ENCODE results near the gene BMPR1A.
"Not testable (repeated sequence)": the region's sequence is repeated elsewhere in the genome, so short reads cannot be mapped to it uniquely, and the experiment has no call there.

BMPR1A gene

DNA sequence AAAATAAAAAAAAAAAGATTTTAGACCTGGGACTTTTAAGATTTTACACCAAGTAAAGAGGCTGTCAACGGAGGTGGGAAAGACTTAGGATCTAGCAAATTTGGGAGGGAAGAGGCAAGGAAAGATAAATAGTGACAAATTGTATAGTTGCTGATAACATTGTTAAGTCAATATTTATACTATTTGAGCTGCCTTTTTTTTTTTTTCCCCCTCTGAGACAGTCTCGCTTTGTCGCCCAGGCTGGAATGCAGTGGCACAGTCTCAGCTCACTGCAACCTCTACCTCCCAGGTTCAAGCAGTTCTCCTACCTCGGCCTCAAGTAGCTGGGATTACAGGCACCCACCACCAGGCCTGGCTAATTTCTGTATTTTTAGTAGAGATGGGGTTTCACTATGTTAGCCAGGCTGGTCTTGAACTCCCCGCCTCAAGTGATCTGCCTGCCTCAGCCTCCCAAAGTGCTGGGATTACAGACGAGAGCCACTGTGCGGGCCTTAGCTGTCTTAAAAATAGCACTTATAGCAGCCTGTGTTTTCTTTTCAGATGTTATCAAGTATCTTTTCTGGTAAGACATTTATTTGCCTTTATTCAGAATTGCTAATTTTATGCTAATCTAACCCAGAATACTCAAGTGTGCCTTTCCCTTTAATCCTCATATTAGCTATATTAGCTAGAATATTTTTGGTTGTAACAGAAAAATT lies 106.5 kb downstream of the BMPR1A start:
- Histone ChIP-seq H3K36me3 (ENCODE audit: control insufficient read depth, insufficient read depth, low read length) (no peaks in the 10 kb centered on the region), H2AFZ (no peak overlapping the region), H3K4me3 (ENCODE audit: low read depth, low read length) (no peak overlapping the region), H3K9me3 (ENCODE audit: control insufficient read depth, low read length) (no peaks in the 10 kb centered on the region), H3K27ac (no peak overlapping the region), H3K9ac (no peak overlapping the region), H3K79me2 (peaks cover 2% of the 10 kb centered on the region), H3K4me1 (no peaks in the 10 kb centered on the region), H3K27me3 (ENCODE audit: control insufficient read depth, insufficient read depth, low read length) (no peaks in the 10 kb centered on the region), H3K4me2 (ENCODE audit: low read length) (no peak overlapping the region)
- no peak for TF ChIP-seq CTCF (IDR thresholded peaks at IDR 0.05)

GRCh38 chr10:86863484-86863842 lies 107.0 kb downstream of the BMPR1A start:
- no peaks in the 10 kb centered on the region for H3K9me3 ChIP-seq (ENCODE audit: control insufficient read depth, low read length)
- no peak for TF ChIP-seq CTCF (IDR thresholded peaks at IDR 0.05)
- H3K4me2 ChIP-seq (ENCODE audit: low read length), result no peak overlapping the region
- H3K9ac ChIP-seq, result no peak overlapping the region
- H3K4me3 ChIP-seq (ENCODE audit: low read depth, low read length), result no peak overlapping the region
- H2AFZ ChIP-seq, result no peak overlapping the region
- H3K4me1 ChIP-seq, result no peaks in the 10 kb centered on the region
- no peak overlapping the region for H3K27ac ChIP-seq
- H3K27me3 ChIP-seq (ENCODE audit: control insufficient read depth, insufficient read depth, low read length), result no peaks in the 10 kb centered on the region
- peaks cover 2% of the 10 kb centered on the region for H3K79me2 ChIP-seq
- no peaks in the 10 kb centered on the region for H3K36me3 ChIP-seq (ENCODE audit: control insufficient read depth, insufficient read depth, low read length)

- H2AFZ ChIP-seq; H3K79me2 ChIP-seq; H3K4me2 ChIP-seq (ENCODE audit: low read length); H3K36me3 ChIP-seq (ENCODE audit: control insufficient read depth, insufficient read depth, low read length); H3K4me3 ChIP-seq (ENCODE audit: low read depth, low read length); H3K4me1 ChIP-seq; H3K9me3 ChIP-seq (ENCODE audit: control insufficient read depth, low read length); H3K27ac ChIP-seq; H3K9ac ChIP-seq; H3K27me3 ChIP-seq (ENCODE audit: control insufficient read depth, insufficient read depth, low read length): not testable (repeated sequence)
Measured at GRCh38 chr10:86865011-86865811, 108.8 kb downstream of the BMPR1A start.

DNA sequence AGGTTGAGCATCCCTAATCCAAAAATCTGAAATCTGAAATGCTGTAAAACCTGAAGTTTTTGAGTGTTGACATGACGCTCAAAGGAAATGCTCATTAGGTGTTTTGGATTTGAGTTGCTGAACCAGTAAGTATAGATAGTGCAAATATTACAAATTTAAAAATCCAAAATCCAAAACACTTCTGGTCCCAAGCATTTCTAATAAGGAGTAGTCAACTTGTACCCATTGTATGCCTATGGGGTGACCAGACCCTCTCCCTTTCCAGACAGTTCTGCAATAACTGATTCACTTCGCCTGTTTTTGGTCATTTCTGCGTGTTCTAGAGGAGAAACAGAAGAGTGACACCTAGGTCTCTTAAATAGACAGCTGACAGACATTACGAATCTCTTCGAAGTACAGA lies 110.7 kb downstream of the BMPR1A start:
- Histone ChIP-seq H2AFZ (no peak overlapping the region), H3K4me2 (ENCODE audit: low read length) (no peak overlapping the region), H3K4me3 (ENCODE audit: low read depth, low read length) (no peak overlapping the region), H3K36me3 (ENCODE audit: control insufficient read depth, insufficient read depth, low read length) (no peaks in the 10 kb centered on the region), H3K27me3 (ENCODE audit: control insufficient read depth, insufficient read depth, low read length) (no peaks in the 10 kb centered on the region), H3K4me1 (no peaks in the 10 kb centered on the region), H3K9me3 (ENCODE audit: control insufficient read depth, low read length) (no peaks in the 10 kb centered on the region), H3K27ac (no peak overlapping the region), H3K79me2 (peaks cover 12% of the 10 kb centered on the region), H3K9ac (no peak overlapping the region)
- TF ChIP-seq CTCF (IDR thresholded peaks at IDR 0.05), result no peak

DNA sequence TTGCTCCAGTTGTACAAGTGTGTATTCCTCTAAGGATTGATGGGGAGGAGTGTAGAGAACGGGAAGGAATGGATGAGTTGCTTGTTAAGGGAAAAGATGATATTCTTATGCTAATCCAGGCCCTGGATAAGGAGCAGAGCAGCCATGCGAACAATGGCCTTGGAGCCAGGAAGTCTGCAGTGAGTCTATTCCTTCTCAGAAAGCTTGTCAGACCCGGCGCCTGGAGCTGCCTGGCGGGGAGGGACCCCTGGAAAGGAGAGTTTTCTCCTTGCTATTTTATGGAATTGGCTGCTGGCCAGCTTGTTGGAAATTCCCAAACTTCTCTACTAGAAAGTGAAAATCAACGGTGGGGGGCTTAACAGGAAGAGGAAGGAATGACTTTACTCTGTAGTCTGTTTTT lies 111.9 kb downstream of the BMPR1A start:
- no peaks in the 10 kb centered on the region for H3K27me3 ChIP-seq (ENCODE audit: control insufficient read depth, insufficient read depth, low read length)
- H3K4me1 ChIP-seq, result no peaks in the 10 kb centered on the region
- H3K9ac ChIP-seq, result no peak overlapping the region
- no peak overlapping the region for H3K4me2 ChIP-seq (ENCODE audit: low read length)
- H3K9me3 ChIP-seq (ENCODE audit: control insufficient read depth, low read length), result no peaks in the 10 kb centered on the region
- TF ChIP-seq CTCF (IDR thresholded peaks at IDR 0.05), result no peak
- H3K4me3 ChIP-seq (ENCODE audit: low read depth, low read length), result no peak overlapping the region
- H2AFZ ChIP-seq, result no peak overlapping the region
- no peaks in the 10 kb centered on the region for H3K36me3 ChIP-seq (ENCODE audit: control insufficient read depth, insufficient read depth, low read length)
- peaks cover 12% of the 10 kb centered on the region for H3K79me2 ChIP-seq
- no peak overlapping the region for H3K27ac ChIP-seq

Data from parathyroid adenoma (tissue), 2 donors.